Measurements from ENCODE around the gene TMEM176A.

- TF ChIP-seq CTCF (conservative IDR thresholded peaks at IDR 0.05) (no peak), ZFX (IDR thresholded peaks at IDR 0.05) (no peak)
Observed at GRCh38 chr7:150850273-150850672, 49.7 kb downstream of the TMEM176A start.

Measured in C4-2B (cell line).